Lower lobe of right lung (tissue), 2 donors: ENCODE data around the gene STX3. TPM values are rescaled to one million over a fixed set of nuclear protein-coding genes. Genes with fewer than 3 reads are reported as not detected.
A peak's percentile ranks its signal among the peaks of the same experiment; 100 is the strongest.
"Not testable (repeated sequence)": the region's sequence is repeated elsewhere in the genome, so short reads cannot be mapped to it uniquely, and the experiment has no call there.

Source experiments
- ATAC-seq, 2 donors: fragments of 200-7000 bp; cut with Tn5 transposase; one replicate each; pipeline ENCODE4 v1.9.1; 2020 to 2022; ENCODE audit warnings: mild to moderate bottlenecking in 2 of 2, moderate library complexity in 2 of 2
- DNase-seq: peaks from one replicate; pipeline ENCODE4 v3.0.0-alpha.2; 2020
- H3K27ac ChIP-seq: fragments of 200-600 bp; one replicate; pipeline ENCODE4 v1.8.0; 2022
- H3K27me3 ChIP-seq: fragments of 200-600 bp; one replicate; pipeline ENCODE4 v1.8.0; 2022; ENCODE audit warnings: low read depth
- H3K36me3 ChIP-seq: fragments of 200-600 bp; one replicate; pipeline ENCODE4 v1.8.0; 2022; ENCODE audit warnings: mild to moderate bottlenecking
- H3K4me1 ChIP-seq: fragments of 200-600 bp; one replicate; pipeline ENCODE4 v1.8.0; 2022
- H3K4me3 ChIP-seq: fragments of 200-600 bp; one replicate; pipeline ENCODE4 v1.8.0; 2022; ENCODE audit warnings: mild to moderate bottlenecking
- H3K9me3 ChIP-seq: fragments of 200-600 bp; one replicate; pipeline ENCODE4 v1.8.0; 2022
- CTCF ChIP-seq: fragments of 200-600 bp; IDR thresholded peaks from one replicate; pipeline ENCODE4 v1.8.0; 2022; ENCODE audit warnings: antibody characterized with exemption, mild to moderate bottlenecking
- intact Hi-C: fragments of 100-400 bp; cut with DNase I; formaldehyde crosslinking; loops from one replicate; pipeline ENCODE4 v1.11.0; 2022
- total RNA-seq: library from RNA; stranded (reverse); fragmentation: NEBNext Ultra II Directional; extraction: Animal tissue kit (Norgen Biotek cat#: 25700); gene quantifications from one replicate; pipeline ENCODE4 v1.2.1, GENCODE V29; 2021
- donor health status: DM: no; HTN: yes; CAD: no; lungs with severe emphysema.

The STX3 gene
- total RNA-seq, 1 donor from 2014 or later: 59.4 TPM

GRCh38 chr11:59810911-59811259, 55.7 kb downstream of the STX3 start:
- ATAC-seq (no peak), DNase-seq (no peak)
- Histone ChIP-seq H3K27ac (peak overlapping the region; percentile 90), H3K4me1 (peaks cover 17% of the 10 kb centered on the region), H3K27me3 (no peaks in the 10 kb centered on the region), H3K9me3 (no peaks in the 10 kb centered on the region), H3K36me3 (peaks cover 32% of the 10 kb centered on the region), H3K4me3 (peak overlapping the region; percentile 96)
- intact Hi-C loops: no loop called here
- no peak for TF ChIP-seq CTCF

DNA sequence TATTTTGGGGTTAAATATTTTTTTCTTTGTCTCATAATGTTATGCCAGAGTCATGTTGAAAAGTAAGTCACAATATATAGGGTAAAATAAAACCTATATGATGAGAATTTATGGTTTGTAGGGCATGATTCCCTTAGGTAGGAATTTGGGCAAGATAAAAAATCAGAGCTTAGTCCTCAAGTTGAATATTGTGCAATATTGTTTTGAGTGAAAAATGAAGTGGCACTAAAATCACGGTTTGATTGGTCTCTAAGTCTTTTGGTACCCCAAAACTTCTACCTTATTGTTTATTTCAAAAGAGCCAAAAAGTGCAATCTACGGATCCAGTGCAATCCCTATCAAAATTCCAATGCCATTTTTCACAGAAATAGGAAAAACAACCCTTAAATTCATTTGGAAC, 57.0 kb downstream of the STX3 start:
- Histone ChIP-seq H3K27ac (no peak overlapping the region), H3K36me3 (peaks cover 19% of the 10 kb centered on the region), H3K27me3 (no peaks in the 10 kb centered on the region), H3K4me3 (no peak overlapping the region), H3K9me3 (no peaks in the 10 kb centered on the region), H3K4me1 (peaks cover 17% of the 10 kb centered on the region)
- ATAC-seq (no peak), DNase-seq (no peak)
- intact Hi-C loops: no loop called here
- TF ChIP-seq CTCF: no peak

GRCh38 chr11:59813364-59813763, 58.2 kb downstream of the STX3 start:
- TF ChIP-seq CTCF: no peak
- Histone ChIP-seq H3K4me1 (peaks cover 17% of the 10 kb centered on the region), H3K4me3 (no peak overlapping the region), H3K27me3 (no peaks in the 10 kb centered on the region), H3K36me3 (peaks cover 7% of the 10 kb centered on the region), H3K9me3 (no peaks in the 10 kb centered on the region), H3K27ac (no peak overlapping the region)
- ATAC-seq (no peak), DNase-seq (no peak)
- intact Hi-C loops: no loop called here

DNA sequence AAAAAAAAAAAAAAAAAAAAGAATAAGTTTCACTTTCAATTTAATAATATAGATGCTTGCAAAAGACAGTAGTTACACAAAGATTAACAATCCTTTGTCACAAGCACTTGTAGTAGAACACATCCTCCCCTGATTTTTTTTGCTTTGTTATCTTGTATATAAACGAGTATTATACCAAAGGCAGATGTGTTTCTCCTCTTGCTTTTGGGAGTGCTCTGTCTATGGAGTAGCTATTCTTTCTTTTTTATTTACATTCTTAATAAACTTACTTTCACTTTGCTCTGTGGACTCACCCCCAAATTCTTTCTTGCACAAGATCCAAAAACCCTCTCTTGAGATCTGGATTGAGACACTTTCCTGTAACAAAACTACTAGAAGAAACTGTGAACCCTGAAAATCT, 58.8 kb downstream of the STX3 start:
- Histone ChIP-seq H3K27ac (no peak overlapping the region), H3K36me3 (peaks cover under 1% of the 10 kb centered on the region), H3K9me3 (no peaks in the 10 kb centered on the region), H3K4me1 (peaks cover 15% of the 10 kb centered on the region), H3K27me3 (no peaks in the 10 kb centered on the region), H3K4me3 (no peak overlapping the region)
- no peak for TF ChIP-seq CTCF
- intact Hi-C loops: no loop called here
- ATAC-seq: no peak
- DNase-seq: no peak

GRCh38 chr11:59815754-59816153, 60.6 kb downstream of the STX3 start:
- Histone ChIP-seq H3K4me1 (peaks cover 4% of the 10 kb centered on the region), H3K36me3 (no peaks in the 10 kb centered on the region), H3K27me3 (no peaks in the 10 kb centered on the region), H3K9me3 (no peaks in the 10 kb centered on the region), H3K27ac (no peak overlapping the region), H3K4me3 (no peak overlapping the region)
- DNase-seq (no peak), ATAC-seq (no peak)
- intact Hi-C loops: no loop called here
- TF ChIP-seq CTCF: no peak

DNA sequence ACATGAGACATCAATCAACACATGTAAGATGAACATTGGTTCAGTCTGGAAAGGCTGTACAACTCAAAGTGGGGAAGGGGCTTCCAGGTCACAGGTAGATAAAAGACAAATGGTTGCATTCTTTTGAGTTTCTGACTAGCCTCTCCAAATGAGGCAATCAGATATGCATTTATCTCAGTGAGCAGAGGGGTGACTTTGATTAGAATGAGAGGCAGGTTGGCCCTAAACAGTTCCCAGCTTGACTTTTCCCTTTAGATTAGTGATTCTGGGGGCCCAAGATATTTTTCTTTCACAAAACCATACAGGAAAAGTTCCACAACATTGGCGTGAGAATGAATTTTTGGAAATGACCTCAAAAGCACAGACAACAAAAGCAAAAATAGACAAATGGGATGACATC, 61.3 kb downstream of the STX3 start:
- H3K4me3 ChIP-seq, H3K36me3 ChIP-seq, H3K9me3 ChIP-seq, H3K27me3 ChIP-seq, intact Hi-C loops, DNase-seq, ATAC-seq, H3K27ac ChIP-seq, H3K4me1 ChIP-seq: not testable (repeated sequence)
